ENCODE results near the gene MAOA.

The MAOA gene

DNA sequence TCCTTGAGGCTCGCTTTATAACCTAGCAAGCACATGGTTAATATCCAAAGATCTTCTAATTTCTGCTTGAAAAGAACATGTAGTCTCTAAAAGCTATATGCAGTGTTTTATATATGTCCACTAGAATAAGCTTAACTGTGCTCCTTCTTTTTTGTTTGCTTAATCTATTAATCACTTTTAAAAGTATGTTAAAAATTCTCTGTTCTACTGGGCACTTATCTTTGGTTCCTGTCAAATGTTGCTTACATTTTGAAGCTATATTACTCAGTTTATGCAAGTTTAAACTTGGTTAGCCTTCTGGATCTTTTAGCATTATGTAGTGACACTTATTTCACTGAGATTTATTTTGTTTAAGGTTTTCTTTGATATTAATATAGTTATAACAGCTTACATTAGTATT, 32.5 kb downstream of the MAOA start:
- no peak for DNase-seq (ENCODE audit: low spot score)
- in situ Hi-C loops (cut with MboI; ENCODE audit: low sequenced_read_pairs, unreplicated experiment): no loop called here
- TF ChIP-seq CTCF (IDR thresholded peaks at IDR 0.05; ENCODE audit: borderline replicate concordance, control extremely low read depth, extremely low read depth, insufficient read depth, missing control alignments): no peak

DNA sequence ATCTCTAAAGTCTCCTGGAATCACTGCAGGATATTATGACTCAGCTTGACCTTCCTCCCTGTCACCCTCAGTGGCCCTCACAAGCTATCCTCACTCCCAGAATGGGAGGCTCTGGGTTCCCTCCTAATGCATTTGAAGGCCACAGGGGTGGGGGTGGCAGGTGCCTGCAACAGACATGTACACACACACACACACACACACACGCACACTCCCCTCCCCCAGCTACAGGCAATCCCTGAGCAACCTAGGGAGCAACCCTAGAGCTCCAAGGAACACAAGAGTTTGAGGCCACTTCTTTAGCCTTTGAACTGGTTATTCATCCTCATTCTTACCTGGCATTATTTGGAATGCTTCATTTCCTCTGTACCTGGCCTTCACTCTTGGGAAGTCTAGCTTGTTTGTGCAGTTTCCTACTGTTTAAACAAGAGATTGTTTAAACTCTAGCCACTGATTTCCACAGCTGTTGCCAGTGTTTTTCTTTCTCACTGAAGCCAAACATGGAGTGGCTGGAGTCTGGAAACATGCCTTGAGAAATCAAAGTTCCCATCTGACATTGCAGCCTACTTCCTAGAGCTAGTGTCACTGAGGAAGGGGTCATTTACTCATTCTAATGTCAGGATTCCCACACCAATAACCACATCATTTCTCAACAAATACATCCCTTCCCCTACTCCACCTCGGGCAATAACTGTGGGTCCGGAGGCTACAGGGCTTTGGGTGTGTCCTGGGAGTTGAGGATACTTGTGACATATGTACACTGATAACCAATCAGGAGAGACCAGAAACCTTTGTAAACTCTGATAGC, 37.7 kb downstream of the MAOA start:
- in situ Hi-C loops (cut with MboI; ENCODE audit: low sequenced_read_pairs, unreplicated experiment): no loop called here
- TF ChIP-seq CTCF (IDR thresholded peaks at IDR 0.05; ENCODE audit: borderline replicate concordance, control extremely low read depth, extremely low read depth, insufficient read depth, missing control alignments): no peak
- DNase-seq (ENCODE audit: low spot score): no peak

DNA sequence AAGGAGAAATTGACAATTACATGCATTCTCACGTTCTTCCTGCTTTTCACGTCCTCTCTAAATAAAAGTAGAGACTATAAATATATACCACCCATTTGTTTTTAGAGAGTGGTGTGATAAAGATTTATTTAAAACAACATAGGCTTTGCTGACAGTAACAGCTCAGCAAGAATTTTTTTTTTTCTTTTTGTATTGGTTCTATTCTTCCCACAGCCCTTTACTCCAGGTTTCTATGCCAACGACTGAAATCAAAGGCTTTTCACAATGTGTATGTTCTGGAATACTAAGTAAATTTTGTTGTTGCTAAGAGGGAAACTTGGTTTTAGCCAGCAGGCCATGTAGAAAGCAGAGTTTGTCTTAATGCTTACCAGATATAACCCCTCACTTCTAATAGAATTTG, 43.4 kb downstream of the MAOA start:
- in situ Hi-C loops (cut with MboI; ENCODE audit: low sequenced_read_pairs, unreplicated experiment): no loop called here
- TF ChIP-seq CTCF (IDR thresholded peaks at IDR 0.05; ENCODE audit: borderline replicate concordance, control extremely low read depth, extremely low read depth, insufficient read depth, missing control alignments): no peak
- DNase-seq (ENCODE audit: low spot score): no peak

- in situ Hi-C loops (cut with MboI; ENCODE audit: low sequenced_read_pairs, unreplicated experiment): no loop called here
- TF ChIP-seq CTCF (IDR thresholded peaks at IDR 0.05; ENCODE audit: borderline replicate concordance, control extremely low read depth, extremely low read depth, insufficient read depth, missing control alignments): no peak
- no peak for DNase-seq (ENCODE audit: low spot score)
Measured at GRCh38 chrX:43702079-43702524, 46.0 kb downstream of the MAOA start.

DNA sequence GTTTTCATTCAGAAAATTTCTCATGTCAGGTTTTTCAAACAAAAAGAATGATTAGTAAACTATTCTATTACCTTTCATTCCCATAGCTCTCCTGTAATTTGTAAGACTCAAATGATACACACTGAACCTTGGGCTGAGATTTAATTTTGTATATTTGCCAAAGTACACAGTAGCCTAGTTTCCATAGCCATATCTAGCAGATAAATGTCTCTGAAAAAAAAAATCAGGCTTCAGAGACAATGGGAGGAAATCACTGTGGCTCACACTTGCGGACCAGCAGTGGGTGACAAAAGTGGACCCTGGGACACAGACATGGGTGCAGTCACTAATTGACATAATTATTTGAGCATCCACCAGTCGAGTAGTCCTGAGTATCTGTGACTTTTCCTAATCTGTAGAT, 46.6 kb downstream of the MAOA start:
- DNase-seq (ENCODE audit: low spot score): no peak
- no peak for TF ChIP-seq CTCF (IDR thresholded peaks at IDR 0.05; ENCODE audit: borderline replicate concordance, control extremely low read depth, extremely low read depth, insufficient read depth, missing control alignments)
- in situ Hi-C loops (cut with MboI; ENCODE audit: low sequenced_read_pairs, unreplicated experiment): no loop called here

GRCh38 chrX:43703211-43703791, 47.2 kb downstream of the MAOA start:
- in situ Hi-C loops (cut with MboI; ENCODE audit: low sequenced_read_pairs, unreplicated experiment): no loop called here
- no peak for TF ChIP-seq CTCF (IDR thresholded peaks at IDR 0.05; ENCODE audit: borderline replicate concordance, control extremely low read depth, extremely low read depth, insufficient read depth, missing control alignments)
- no peak for DNase-seq (ENCODE audit: low spot score)

Measured in GM13976 (cell line).